Medulla oblongata (tissue), 1 donor: ENCODE measurements around the gene PARS2.
"Not testable (repeated sequence)": the region's sequence is repeated elsewhere in the genome, so short reads cannot be mapped to it uniquely, and the experiment has no call there.

Source experiments
- DNase-seq: peaks from one replicate; pipeline ENCODE4 v3.0.0-alpha.2; 2015; ENCODE audit errors: extremely low spot score

Gene PARS2

DNA sequence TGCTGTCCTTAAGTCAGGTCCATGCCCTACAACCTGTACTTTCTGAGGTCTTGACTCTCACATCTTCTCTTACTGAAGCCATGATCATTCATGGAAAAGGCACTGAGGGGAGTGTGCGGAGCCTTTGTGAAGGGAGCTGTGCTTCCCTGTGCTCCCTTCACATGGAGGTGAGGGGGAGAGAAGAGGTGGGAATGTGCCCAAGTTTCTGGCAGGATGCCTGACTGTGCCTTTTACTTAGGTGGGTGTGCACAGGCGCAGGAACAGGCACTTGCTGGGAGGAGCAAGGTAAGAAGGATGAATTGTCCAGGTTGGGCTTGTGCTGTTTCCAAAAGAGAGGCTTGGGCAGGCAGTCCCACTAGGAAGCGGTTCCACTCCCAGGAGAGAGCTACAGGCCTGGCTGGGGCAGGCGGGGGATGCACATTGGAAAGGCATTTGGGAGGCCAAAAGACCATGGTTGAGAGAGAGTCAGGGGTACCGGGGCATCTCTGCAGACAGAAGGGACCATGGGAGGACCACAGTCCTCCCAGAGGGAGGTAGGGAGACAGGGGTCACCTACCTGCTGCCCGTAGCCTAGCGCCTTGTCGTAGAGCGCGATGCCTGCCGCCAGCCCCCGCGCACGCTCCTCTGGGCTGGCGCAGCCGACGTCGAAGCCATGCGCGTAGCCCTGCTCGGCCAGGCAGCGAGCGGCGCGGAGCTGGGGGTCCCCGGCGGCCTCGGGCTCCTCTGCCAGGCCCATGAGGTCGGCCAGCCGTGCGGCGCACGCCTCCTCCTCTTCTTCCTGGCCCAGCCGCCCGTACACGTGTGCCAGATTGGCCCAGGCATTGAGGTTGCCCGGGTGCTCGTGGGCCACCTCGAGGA is 35.9 kb upstream of the PARS2 start:
- DNase-seq: no peak

DNA sequence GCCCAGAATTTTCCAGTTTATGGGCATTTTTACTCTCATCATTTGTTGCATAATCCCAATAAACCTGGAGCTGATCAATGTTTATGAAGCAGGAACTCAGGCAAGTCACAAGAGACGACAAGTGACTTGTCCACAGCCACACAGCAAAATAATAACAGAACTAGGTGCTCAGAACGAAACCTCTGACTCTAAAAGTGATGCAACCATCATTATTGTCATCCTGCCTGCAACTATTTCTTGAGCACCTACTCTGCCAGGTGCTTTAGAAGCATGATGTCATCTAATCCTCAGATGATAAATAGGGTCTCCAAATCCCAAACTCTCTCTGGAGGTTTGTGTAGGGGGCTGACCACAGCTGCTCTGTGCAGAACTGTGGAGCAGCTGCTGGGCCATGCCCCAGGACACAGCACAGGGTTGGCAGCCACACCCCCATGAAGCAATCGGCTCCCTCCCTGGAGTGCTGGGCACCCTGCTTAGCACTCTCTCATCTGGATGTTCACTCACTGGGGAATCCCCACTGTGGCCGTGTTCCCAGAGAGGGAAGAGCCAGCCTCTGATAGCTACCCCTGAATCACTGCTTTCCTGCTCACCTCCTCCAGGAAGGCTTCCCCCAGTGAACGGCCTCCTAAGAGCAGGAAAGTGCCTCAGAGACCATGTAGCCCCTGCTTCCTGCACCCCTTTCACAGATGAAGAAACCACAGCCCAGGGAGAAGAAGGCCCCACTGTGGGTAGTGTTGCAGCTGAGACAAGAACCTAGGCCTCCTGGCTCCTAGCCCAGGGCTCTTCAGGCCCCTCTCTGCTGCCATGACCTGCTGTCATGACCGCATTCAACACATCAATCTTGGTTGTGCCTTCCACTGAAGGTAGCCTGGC is 34.7 kb upstream of the PARS2 start:
- DNase-seq: no peak

DNA sequence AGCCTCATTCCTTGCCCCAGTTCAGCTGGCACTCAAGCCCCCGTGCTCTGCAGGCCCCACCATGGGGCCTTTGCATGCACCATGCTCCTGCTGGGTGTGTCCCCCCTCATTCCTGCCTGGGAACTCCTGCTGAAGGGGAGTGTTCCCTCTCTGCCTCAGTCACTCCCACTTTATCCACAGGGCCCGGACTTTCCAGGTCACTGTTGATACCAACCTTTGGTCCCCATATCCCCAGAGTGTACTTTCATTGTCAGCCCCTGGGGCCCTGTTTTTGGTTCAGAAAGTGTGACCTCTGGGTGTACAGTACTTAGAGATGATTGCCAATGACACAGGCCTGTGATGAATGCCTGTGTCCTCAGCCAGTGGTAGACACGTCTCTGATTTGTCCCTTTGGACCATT is 33.9 kb upstream of the PARS2 start:
- no peak for DNase-seq

DNA sequence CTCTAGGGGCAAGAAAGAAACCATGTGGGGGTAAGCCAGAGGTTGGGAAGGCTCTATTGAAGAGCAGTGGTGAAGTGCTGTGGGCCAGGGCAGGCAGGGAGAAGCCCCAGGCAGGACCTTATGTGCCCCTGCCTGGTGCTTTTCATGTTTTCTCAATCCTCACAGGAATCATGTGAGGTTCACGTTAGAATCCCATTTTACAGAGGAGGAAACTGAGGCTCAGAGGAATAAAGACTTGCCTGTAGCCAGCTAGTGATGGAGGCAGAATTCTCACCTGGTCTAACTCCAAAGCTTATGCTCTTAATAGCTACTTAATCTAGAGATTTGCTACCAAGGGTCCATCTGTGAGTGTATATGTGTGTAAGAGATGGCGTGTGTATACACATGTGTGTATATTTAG is 32.6 kb upstream of the PARS2 start:
- no peak for DNase-seq

DNA sequence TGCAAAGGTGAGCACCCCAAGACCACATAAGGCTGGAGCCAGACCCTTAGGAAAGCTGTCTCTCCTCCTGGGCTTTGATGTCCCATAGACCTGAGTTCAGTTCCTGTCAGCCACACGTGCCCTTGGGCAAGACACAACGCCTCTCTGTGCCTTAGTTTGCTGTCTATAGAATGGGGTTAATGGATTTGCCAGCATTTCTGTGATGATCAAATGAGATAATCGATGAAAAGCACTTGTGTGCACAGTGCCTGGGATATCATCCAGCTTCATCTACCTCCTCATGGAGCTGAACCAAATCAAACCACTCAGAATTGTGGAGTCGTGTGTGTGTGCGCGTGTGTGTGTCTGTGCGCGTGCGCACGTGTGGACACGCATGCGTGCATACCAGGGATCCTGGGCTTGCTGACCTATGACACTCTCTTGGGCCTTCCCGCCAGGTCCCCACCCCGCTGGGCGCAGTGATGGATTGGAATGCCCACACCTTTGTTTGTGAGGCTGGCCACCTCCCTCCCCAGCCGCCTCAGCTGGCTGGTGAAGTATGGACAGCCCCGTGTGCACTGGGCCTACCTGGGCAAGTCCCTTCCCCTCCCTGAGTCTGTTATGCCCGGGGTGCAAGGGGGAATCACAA is 31.6 kb upstream of the PARS2 start:
- DNase-seq: no peak

DNA sequence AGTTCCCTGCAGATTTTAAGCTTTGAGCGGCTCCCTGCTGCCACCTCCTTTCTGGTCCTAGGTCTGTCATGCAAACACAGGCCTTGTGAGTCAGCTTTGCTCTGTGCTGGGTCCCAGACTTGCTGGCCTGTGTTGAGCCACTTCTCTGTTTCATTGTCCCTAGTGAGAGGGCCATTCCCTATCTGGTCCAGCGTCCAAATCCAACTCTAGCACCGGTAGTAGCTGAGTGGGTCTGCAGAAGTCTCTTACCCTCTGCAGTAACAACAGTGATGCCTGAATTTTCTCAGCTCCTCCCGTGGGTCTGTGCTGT is 31.0 kb upstream of the PARS2 start:
- DNase-seq: no peak

DNA sequence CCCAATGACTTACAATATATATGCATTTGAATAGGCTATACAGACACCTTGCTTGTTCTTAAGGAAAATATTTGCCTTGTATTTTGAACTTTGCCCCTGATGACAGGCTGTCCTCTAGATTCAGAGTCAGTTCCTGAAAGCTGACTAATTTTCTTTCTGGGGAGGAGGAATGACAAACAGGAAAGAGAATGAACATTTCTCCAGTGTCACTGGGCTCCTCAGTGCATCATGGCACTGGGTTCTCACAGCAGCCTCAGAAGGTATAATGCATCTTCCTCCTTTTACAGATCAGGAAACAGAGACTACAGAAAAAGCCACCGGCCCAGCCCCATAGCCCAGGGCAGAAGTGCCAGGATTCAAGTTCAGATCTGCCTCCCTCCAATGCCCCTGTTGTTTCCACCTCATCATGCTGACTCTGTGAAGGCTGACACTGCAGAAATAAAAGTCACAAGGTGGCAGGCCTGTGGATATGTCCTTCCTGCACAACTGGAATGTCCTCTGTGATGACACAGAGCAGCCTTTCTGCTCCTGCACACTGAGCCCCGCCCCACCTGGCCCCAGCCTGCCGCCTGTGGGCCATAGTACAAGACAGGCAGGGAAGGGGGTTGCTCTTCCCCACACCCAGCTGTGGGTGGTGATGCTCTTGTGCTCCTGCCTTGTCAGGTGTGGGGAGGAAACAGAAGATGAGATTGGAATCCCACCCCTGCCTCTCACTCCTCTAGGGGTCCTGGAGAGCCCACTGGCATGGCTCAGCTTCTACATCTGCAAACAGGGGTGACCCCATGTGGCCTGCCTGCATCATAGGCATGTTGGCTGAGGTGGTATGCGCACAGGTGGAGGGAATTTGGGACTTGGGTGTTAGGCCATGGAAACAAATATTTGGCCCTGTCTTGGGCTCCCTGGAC is 30.4 kb upstream of the PARS2 start:
- DNase-seq: peak; percentile 9

DNA sequence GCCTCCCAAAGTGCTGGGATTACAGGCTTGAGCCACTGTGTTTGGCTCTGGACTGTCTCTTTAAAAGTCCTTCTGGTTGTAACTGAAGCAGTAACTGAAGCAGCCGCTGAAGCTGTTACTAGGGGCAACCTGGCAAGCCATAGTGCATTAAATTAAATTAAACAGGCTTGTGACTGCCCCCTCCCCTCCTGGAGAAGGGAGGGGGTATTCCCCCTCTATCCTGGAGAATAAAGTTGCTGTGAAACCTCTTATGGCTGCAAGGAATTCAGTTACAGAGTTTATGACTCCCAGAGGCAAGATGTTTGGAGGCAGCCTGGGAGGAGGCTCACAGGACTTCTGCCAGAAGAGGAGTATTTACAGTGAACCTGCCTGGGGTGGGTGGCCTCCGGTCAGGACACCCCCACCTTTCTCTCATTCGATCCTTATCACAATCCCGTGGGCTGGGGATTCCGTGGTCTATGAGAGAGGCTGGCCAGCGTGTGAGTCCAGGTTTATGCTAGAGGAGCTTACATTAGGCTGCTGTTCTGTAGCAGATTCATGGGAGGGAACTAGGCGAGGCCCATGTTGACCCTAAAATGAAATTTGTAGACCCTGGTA is 28.5 kb upstream of the PARS2 start:
- DNase-seq: peak; percentile 66

DNA sequence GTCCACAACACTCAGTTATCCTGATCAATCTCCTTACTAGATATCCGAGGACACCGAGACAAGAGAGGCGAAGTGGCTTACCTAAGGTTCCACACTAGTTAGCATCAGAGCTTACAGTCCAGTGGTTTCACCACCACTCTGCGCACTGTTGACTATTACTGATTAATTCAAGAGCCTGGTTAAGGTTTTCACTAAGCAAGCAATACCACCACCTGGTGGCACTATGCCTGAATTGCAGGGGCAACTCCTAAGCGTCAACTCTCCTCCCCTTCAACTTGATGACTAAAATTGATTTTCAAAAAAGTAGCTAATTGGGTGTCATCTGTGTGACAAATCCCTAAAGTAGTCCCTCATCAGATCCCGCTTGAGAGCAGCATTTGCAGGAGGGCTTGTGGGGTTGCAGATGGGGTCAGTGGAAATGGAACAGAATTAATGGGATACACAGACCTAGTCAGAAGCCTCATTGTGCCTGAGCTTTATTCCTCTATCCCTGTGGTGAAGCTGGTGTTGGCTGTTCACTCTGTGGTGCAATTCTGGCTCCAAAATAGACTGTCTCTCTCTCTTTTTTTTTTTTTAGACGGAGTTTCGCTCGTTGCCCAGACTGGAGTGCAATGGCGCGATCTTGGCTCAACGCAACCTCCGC is 27.7 kb upstream of the PARS2 start:
- no peak for DNase-seq

DNA sequence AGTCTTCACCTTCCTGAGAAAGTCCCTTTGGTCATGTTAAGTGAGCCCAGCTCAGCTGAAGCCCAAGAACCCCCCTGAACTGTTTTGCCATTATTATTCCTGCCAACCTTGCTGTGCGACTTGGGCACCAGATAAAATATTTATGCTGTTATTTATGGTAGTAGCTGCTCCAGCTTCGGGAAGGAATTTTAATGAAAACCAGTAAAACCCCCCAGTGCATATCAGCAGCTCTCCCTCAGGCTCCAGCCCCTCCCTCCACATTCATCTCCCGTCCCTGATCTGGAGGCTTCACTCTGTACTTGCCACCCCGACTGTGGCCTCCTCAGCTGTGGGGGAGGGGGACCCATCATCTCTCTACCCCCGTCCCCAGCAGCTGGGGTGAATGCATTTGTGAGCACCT is 24.1 kb upstream of the PARS2 start:
- DNase-seq: no peak

DNA sequence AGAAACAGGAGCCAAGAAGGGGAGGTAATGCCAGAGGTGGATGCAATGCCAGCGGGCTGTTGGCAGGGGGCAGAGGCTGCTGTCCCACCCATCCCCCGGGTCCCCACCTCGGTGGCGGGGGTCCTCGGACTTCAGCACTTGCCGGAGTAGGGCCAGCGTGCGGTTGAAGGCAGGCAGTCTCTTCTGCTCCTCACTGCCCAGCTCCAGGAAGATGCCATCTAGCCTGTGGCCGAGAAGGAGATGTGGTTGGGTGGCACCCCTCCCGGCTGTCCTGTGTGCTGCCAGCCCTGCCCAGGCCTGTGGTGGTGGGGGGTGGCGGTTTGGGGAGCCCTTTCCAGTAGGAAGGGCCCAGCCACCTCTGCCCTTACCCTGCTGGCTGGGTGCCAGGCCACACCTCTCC is 23.3 kb upstream of the PARS2 start:
- no peak for DNase-seq

DNA sequence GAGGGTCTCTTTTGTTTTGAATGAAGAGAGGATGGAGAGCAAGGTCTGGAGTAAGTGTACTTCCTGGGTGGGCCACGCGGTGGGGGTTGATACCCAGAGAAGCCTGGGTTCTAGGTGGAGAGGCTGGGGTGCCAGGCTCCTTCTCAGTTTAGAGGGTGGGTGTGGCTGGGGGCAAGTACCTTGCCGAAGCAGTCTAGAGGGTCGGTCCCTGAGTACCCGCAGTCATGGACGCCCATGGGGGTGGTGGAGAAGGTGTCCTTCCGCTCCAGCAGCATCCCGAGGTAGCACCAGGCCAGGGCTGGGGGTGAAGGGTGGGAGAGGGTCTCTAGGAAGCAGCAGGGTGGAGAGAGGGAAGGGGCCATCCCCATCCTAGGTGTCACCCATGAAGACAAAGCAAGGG is 22.5 kb upstream of the PARS2 start:
- DNase-seq: no peak

DNA sequence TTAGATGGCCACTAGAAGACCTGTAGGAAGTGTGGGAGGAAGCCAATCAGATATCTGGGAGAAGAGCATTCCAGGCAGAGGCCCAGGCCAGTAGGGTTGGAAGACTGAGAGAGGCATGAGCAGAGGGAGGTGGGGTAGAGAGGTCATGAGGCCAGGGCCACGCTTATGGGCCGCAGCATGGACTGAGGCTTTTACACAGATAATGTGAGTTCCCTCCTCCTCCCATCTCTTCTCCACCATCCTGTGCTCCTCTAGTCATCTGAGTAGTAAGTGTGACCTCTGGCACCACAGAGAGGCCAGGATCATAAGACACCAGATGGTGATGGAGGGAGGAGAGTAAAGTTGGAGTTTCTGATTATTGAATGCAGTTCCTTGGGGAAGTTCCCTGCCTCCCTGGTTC is 19.7 kb upstream of the PARS2 start:
- DNase-seq: no peak

DNA sequence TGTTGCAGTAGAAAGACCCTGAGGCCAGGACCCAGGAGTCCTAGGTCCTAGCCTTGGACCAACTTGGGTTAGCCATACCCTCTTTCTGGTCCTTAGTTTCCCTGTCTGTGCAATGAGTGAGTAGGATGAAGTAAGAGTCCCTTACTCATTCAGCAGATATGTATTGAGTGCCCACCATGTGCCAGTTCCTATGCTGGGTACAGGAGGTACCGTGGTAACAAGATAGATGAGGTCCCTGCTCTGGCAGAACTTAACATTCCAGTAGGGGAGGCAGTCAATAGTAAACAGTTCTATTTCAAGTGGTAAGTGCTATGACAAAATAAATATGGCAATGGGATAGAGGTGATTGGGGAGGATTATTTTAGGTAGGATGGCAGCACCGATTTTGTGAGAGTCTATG is 18.3 kb upstream of the PARS2 start:
- DNase-seq: no peak

DNA sequence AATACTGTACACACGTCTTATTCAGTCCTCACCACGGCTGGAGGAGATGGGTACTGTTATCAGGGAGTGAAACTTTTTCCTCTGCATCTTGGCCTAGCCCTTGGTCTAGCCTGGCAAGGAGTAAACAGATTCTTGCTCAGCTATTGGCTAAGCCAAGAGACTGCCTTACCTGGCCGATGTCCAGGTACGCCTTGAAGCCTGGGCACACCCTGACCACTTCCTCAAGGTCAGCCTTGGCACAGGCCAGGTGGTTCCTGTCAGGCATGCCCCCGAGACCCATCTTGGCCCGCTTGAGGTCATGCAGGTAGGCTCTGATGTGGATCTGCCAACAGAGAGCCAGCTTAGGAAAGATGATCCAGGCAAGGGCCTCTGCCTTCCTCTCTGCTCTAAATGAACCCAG is 17.8 kb upstream of the PARS2 start:
- no peak for DNase-seq

DNA sequence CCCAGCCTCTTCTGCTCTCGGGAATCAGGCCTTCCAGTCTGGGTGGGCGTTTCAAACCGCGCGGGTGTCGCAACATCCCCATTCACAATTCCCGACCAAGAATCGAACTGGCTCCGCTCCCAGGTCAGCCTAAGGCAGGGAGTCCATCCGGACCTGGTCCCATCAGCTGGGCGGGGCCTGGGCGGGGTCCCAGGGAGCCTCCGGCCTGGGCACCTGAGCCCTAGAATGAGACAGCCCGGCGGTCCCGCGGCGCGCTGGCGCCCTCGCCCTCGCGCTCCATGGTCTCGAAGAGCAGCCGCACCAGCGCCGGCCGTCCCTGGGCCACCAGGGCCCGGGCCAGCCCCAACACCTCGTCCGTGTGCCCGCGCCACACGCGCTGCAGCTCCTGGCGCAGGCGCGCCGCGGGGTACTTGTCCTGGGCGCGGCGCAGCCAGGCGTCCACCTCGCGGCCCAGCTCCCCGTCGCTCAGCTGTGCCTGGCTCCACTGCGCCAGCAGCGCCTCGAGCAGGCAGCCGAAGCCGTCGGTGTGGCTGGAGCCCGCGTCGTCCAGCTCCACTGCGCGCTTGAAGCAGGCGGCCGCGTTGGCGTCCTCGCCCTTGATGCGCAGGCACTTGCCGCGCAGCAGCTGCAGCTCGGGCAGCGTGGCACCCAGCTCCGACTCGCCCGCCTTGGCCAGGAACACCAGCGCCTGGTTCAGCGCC is 16.9 kb upstream of the PARS2 start:
- DNase-seq: no peak

DNA sequence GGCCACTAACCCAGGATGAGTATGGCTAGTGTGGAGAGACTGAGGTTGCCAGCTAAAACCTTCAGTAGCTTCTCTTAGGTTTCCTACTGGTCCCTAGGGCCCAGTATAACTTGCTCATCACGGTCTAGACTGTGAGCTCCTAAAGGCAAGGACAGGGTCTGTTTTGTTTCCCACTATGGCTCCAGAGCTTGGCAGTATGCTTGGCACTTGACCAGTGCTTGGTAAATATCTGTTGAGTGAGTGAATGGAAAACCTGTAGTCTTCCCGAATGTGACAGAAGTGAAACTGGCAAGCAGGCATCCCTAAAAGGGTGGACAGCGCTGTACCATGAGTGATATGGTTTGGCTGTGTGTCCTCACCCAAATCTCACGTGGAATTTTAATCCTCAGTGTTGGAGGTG is 13.1 kb upstream of the PARS2 start:
- DNase-seq: no peak

DNA sequence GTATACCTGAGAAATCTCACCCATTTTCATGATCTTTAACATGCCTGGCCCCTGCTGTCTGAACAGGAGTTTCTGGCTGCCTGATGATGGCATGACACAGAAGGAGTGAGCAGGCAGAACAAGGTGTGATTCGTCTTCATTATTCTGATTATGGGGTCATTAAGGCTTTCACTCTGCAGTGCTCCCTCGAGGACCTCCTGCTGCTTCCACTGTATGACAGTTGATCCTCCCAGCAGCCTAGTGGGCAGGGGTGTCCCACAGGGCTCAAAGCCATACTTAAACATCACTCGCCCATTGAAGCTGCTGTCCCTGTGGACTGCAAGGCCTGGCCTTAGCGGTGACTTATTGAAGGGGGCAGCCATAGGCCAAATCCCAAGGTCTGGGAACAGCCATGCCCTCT is 12.7 kb upstream of the PARS2 start:
- no peak for DNase-seq

DNA sequence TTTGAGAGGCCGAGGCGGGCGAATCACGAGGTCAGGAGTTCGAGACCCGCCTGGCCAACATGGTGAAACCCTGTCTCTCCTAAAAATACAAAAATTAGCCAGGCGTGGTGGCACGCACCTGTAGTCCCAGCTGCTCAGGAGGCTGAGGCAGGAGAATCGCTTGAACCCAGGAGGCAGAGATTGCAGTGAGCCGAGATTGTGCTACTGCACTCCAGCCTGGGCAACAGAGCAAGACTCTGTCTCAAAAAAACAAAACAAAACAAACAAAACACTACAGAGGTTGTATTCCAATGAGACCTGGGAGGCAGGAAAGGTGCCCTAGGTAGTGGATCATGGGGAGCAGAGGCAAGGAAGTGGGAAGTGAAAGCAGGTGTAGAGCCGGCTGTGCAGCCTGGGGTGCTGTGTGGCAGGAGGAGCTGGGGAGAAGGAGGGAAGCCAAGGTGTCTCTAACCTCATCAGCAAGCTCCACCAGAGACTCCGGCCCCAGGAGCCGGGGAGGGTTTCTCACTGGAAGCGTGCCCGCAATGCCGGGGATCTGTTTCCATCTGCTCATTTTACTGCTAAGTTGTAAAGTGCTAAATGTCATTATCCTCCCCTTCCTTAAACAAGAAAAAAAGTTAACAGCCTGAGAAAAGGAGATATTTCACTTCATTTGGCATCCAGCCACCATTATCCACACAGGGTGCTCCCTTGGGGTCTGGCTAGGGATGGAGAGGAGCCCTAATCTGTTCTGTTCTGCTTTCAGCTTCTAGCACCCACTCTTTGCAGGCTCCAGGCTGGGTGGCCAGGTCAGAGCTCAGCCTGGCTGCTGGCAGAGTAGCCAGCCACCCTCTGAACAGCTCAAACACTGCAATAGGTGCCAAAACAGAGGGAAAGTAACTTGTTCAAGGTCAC is 11.8 kb upstream of the PARS2 start:
- not testable (repeated sequence) for DNase-seq
